GM18526 (cell line): ENCODE data around the gene TECPR2.

Experiments used
- POLR2A ChIP-seq: IDR thresholded peaks from 3 replicates; pipeline ENCODE4 v1.6.1; 2011; ENCODE audit not compliant: insufficient read length; ENCODE audit errors: extremely low read depth

TECPR2 gene

GRCh38 chr14:102518063-102518648 lies 155.4 kb downstream of the TECPR2 start:
- TF ChIP-seq POLR2A = no peak

- TF ChIP-seq POLR2A = no peak
Measured at GRCh38 chr14:102523200-102523568, 160.4 kb downstream of the TECPR2 start.

- TF ChIP-seq POLR2A = no peak
Measured at GRCh38 chr14:102523569-102524450, 161.1 kb downstream of the TECPR2 start.

DNA sequence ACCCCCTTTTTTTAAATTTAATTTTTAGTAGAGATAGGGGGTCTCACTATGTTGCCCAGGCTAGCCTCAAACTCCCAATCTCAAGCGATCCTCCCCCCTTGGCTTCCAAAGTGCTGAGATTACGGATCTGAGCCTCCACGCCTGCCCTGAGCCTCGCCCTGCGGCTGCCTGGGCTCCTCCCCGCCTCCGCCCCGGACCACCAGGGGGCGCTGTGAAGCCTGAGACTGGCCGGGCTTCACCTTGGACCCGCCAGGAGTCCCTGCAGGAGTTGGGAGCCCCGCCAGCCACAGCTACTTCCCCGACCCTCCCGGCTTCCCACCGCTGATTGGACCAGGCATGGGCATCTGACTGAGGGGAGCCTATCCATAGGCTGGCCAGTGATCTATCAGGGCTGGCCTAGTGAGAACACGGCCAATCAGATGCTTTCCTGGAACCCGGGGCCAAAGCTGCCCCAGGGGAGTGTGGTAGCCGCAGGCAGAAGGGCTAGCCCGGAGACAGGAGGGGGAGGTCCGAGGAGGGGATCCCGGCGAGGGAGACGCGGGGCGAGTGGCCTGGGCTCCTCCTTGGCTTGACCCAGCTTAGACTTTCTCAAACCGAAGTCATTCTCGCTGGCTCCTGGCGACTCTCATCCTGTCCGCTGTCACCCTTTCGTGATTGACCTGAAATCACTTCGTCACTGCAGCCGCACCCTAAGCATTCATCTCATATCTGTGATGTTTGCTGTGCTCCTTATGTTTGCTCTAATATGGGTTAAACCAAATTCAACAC lies 161.9 kb downstream of the TECPR2 start:
- peak; percentile 85 for TF ChIP-seq POLR2A

- TF ChIP-seq POLR2A = no peak
Measured at GRCh38 chr14:102525219-102525928, 162.6 kb downstream of the TECPR2 start.

DNA sequence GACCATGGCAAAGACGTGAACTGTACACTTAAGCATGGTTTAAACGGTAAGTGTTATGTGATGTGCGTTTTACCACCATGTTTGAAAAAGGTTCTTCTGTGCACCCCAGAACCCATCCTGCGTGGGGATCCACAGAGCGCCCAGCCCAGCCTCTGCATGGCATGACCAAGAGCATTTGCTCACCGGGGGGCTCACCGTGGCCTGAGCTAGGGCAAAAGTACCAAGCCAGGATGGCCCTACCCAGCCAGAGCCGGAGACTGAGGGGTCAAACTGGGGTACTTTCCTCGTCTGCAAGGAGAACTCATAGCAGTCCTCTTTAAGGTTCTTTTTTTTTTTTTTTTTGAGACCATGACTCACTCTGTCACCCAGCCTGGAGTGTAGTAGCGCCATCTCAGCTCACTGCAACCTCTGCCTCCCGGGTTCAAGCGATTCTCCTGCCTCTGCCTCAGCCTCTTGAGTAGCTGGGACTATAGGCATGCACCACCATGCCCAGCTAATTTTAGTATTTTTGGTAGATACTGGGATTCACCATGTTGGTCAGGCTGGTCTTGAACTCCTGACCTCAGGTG lies 163.3 kb downstream of the TECPR2 start:
- TF ChIP-seq POLR2A = no peak

- TF ChIP-seq POLR2A = no peak
Measured at GRCh38 chr14:102528431-102529170, 165.9 kb downstream of the TECPR2 start.

- no peak for TF ChIP-seq POLR2A
Measured at GRCh38 chr14:102530828-102531478, 168.2 kb downstream of the TECPR2 start.

DNA sequence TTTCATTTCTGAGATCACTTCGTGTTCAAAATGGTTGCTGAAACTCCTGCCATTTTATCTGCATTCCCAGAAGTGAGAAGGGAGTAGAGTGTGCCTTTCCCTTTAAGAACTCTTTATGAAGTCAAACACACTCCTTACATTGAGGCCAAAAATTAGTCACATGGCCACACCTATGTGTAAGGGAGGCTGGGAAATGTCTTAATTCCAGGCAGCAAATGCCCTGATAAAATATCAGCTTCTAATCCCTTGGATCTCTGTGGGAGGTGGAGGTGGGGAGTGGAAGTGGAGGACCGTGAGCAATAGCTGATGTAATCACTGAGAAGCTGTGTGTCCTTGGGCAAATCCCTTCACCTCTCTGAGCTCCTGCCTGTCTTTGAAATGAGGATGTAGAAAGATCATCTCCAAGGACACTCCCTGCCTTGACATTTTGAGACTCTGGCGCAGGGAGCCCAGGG lies 169.5 kb downstream of the TECPR2 start:
- no peak for TF ChIP-seq POLR2A

DNA sequence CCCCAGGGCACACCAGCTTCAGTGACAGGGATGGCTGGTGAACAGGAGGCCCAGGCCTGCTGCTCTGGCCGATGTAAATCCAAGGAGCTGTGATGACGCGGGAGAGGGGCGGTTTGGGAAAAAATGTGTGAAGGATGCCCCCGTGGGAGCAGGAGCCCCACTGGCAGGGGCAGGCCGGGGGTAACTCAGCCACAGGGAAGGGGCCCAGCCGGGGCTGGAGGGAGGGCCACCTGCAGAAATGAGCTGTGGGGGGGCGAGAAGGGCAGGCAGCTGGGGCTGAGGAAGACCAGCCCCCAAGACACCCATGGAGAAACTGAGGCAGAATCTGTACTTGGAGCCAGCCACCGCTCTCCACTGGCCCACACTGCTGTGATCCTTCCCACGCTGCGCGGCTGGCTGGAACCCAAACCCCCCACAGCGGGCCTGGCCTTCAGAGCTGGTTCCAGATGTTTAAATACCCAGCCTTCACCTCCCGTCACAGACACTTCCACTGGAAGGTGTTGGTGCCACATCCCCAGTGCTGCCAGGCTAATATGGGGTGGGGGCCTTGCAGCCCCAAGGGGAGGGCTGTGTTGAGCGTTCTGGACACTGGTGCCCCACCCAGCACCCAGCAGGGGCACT lies 175.3 kb downstream of the TECPR2 start:
- no peak for TF ChIP-seq POLR2A

GRCh38 chr14:102538602-102539543 lies 176.1 kb downstream of the TECPR2 start:
- no peak for TF ChIP-seq POLR2A
